Effector CD8-positive, alpha-beta T cell (primary cell): Measurements from ENCODE around the gene GIT2.

Source experiments
- DNase-seq: peaks from one replicate; lab custom pipeline; 2025; lab: John Stamatoyannopoulos, UW

The GIT2 gene

GRCh38 chr12:109982210-109982609 is 14.0 kb downstream of the GIT2 start:
- DNase-seq: no peak

- no peak for DNase-seq
Measured at GRCh38 chr12:109981311-109981710, 14.9 kb downstream of the GIT2 start.

GRCh38 chr12:109972821-109973220 is 23.3 kb downstream of the GIT2 start:
- DNase-seq: no peak

- DNase-seq: no peak
Measured at GRCh38 chr12:109968801-109969200, 27.4 kb downstream of the GIT2 start.

- no peak for DNase-seq
Measured at GRCh38 chr12:109968032-109968420, 28.1 kb downstream of the GIT2 start.

- no peak for DNase-seq
Measured at GRCh38 chr12:109967383-109968031, 28.7 kb downstream of the GIT2 start.

- DNase-seq: no peak
Measured at GRCh38 chr12:109966546-109966945, 29.6 kb downstream of the GIT2 start.

GRCh38 chr12:109963743-109964429 is 32.3 kb downstream of the GIT2 start:
- DNase-seq: no peak

GRCh38 chr12:109963330-109963729 is 32.8 kb downstream of the GIT2 start:
- no peak for DNase-seq

- DNase-seq: no peak
Measured at GRCh38 chr12:109962398-109962797, 33.8 kb downstream of the GIT2 start.

GRCh38 chr12:109961612-109962011 is 34.6 kb downstream of the GIT2 start:
- no peak for DNase-seq

GRCh38 chr12:109961201-109961600 is 35.0 kb downstream of the GIT2 start:
- no peak for DNase-seq

- no peak for DNase-seq
Measured at GRCh38 chr12:109959411-109960093, 36.6 kb downstream of the GIT2 start.

GRCh38 chr12:109958374-109958773 is 37.8 kb downstream of the GIT2 start:
- no peak for DNase-seq

- no peak for DNase-seq
Measured at GRCh38 chr12:109953656-109954055, 42.5 kb downstream of the GIT2 start.

- no peak for DNase-seq
Measured at GRCh38 chr12:109952873-109953272, 43.3 kb downstream of the GIT2 start.

GRCh38 chr12:109952160-109952858 is 43.9 kb downstream of the GIT2 start:
- DNase-seq: no peak

GRCh38 chr12:109951751-109952150 is 44.4 kb downstream of the GIT2 start:
- no peak for DNase-seq

- DNase-seq: no peak
Measured at GRCh38 chr12:109951136-109951535, 45.0 kb downstream of the GIT2 start.

- no peak for DNase-seq
Measured at GRCh38 chr12:109950625-109951024, 45.5 kb downstream of the GIT2 start.

GRCh38 chr12:109949089-109949488 is 47.1 kb downstream of the GIT2 start:
- no peak for DNase-seq

GRCh38 chr12:109948368-109948767 is 47.8 kb downstream of the GIT2 start:
- DNase-seq: no peak

GRCh38 chr12:109947521-109947920 is 48.6 kb downstream of the GIT2 start:
- no peak for DNase-seq
